HEK293T (cell line): Measurements from ENCODE around the gene KLHDC8A.

ENCODE experiments used
- ARNT ChIP-seq: fragments of 450-650 bp; IDR thresholded peaks from 2 replicates; pipeline ENCODE4 v1.6.1; 2017; ENCODE audit warnings: mild to moderate bottlenecking
- BHLHE40 ChIP-seq: fragments of 450-650 bp; IDR thresholded peaks from 2 replicates; pipeline ENCODE4 v1.6.1; 2016; ENCODE audit warnings: mild to moderate bottlenecking, moderate library complexity, borderline replicate concordance
- CTBP1 ChIP-seq: fragments of 450-650 bp; IDR thresholded peaks from 2 replicates; pipeline ENCODE4 v1.6.1; 2016; ENCODE audit warnings: borderline replicate concordance
- ELF4 ChIP-seq: fragments of 450-650 bp; IDR thresholded peaks from 2 replicates; pipeline ENCODE4 v1.6.1; 2017; ENCODE audit warnings: antibody characterized with exemption
- FOXA1 ChIP-seq: fragments of 450-650 bp; IDR thresholded peaks from 2 replicates; pipeline ENCODE4 v1.6.1; 2016; ENCODE audit warnings: mild to moderate bottlenecking
- FOXM1 ChIP-seq: fragments of 450-650 bp; IDR thresholded peaks from 2 replicates; pipeline ENCODE4 v1.6.1; 2017; ENCODE audit warnings: mild to moderate bottlenecking, borderline replicate concordance
- HDGF ChIP-seq: fragments of 450-650 bp; IDR thresholded peaks from 2 replicates; pipeline ENCODE4 v1.6.1; 2017; ENCODE audit warnings: antibody characterized with exemption, borderline replicate concordance
- L3MBTL2 ChIP-seq: fragments of 450-650 bp; conservative IDR thresholded peaks from 2 replicates; pipeline ENCODE4 v1.6.1; 2016; ENCODE audit warnings: mild to moderate bottlenecking
- SP1 ChIP-seq: fragments of 450-650 bp; IDR thresholded peaks from 2 replicates; pipeline ENCODE4 v1.6.1; 2017
- SUZ12 ChIP-seq: fragments of 450-650 bp; IDR thresholded peaks from 2 replicates; pipeline ENCODE4 v1.6.1; 2016; ENCODE audit warnings: mild to moderate bottlenecking
- TARDBP ChIP-seq: fragments of 450-650 bp; IDR thresholded peaks from 2 replicates; pipeline ENCODE4 v1.6.1; 2016
- TF ChIP-seq, protein P1 (sequence below): fragments of 450-650 bp; IDR thresholded peaks from 2 replicates; pipeline ENCODE4 v1.6.1; 2016

DNA sequence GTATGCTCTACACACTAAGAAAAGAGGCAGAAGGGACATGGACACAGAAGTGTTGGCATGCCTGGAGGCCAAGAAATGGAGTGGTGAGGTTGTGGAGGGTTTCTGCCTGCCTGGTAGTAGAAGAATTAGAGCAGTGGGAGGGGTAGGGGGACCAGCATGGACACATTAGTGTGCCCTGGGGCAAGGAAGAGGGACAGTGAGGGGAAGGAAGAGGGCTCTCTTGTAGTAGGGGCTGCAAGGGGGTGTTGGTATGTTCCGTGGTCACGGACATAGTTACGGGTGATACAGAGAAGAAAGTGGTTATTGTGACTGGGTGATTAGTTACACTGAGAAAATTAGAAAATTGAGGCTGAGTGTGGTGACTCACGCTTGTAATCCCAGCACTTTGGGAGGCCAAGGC is 41.9 kb upstream of the KLHDC8A start:
- TF ChIP-seq L3MBTL2: no peak
- TF ChIP-seq, protein P1, sequence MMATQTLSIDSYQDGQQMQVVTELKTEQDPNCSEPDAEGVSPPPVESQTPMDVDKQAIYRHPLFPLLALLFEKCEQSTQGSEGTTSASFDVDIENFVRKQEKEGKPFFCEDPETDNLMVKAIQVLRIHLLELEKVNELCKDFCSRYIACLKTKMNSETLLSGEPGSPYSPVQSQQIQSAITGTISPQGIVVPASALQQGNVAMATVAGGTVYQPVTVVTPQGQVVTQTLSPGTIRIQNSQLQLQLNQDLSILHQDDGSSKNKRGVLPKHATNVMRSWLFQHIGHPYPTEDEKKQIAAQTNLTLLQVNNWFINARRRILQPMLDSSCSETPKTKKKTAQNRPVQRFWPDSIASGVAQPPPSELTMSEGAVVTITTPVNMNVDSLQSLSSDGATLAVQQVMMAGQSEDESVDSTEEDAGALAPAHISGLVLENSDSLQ: no peak
- no peak for TF ChIP-seq HDGF
- no peak for TF ChIP-seq BHLHE40
- no peak for TF ChIP-seq FOXA1
- TF ChIP-seq TARDBP: no peak
- TF ChIP-seq CTBP1: no peak
- TF ChIP-seq ARNT: no peak
- TF ChIP-seq SUZ12: no peak
- TF ChIP-seq SP1: no peak
- no peak for TF ChIP-seq ELF4
- TF ChIP-seq FOXM1: no peak
